GM21423 (cell line): ENCODE measurements around the gene IGFBP3.

Experiments used
- ATAC-seq: cut with Tn5 transposase; IDR thresholded peaks from one replicate; pipeline ENCODE4 v1.9.1; 2021; ENCODE audit warnings: mild to moderate bottlenecking, moderate library complexity; ENCODE audit not compliant: unreplicated experiment

The IGFBP3 gene

DNA sequence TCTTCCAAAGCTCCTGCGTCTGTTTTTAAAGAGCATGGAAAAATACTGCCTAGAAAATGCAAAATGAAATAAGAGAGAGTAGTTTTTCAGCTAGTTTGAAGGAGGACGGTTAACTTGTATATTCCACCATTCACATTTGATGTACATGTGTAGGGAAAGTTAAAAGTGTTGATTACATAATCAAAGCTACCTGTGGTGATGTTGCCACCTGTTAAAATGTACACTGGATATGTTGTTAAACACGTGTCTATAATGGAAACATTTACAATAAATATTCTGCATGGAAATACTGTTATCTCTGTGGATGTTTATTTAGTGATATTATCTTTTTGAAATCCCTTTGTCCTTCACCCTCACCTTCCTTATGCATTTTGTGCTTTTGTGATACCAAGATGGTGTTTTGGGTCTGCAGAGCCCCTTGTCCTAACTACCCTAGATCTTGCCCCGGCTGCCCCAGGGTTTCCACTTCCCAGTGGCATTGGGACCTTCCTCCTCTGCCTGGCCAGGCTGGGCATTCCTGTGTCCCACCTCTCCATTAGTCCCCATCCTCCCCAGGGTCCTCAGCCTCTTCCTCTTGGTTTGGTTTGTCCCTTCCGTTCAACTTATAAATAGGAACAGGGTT is 27.6 kb downstream of the IGFBP3 start:
- ATAC-seq = no peak

DNA sequence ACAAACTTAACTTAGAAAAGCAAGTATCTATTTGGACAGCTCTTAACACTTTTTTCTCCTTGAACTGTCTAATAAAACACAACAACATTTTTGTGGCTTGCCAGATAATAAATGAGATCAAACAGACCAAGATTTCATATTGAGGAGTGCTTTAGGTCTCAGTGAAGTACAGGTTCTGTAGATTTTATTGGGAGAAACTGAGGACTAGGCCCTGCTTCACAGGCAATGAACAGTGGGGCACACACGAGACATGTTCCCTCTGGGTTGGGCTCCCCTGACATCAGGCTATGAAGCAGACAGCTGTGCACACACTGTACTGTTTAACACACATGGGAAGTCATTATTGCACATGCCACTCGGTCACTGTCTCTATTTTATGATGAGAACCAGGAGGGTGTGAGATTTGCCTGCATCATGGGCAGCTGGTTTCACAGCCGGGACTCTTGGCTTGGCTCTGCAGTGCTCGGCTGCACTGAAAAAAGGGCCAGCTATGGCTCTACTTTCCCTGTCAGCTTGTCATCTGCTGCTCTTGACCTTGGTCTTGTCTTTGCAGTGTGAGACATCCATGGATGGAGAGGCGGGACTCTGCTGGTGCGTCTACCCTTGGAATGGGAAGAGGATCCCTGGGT is 28.6 kb downstream of the IGFBP3 start:
- ATAC-seq = no peak

DNA sequence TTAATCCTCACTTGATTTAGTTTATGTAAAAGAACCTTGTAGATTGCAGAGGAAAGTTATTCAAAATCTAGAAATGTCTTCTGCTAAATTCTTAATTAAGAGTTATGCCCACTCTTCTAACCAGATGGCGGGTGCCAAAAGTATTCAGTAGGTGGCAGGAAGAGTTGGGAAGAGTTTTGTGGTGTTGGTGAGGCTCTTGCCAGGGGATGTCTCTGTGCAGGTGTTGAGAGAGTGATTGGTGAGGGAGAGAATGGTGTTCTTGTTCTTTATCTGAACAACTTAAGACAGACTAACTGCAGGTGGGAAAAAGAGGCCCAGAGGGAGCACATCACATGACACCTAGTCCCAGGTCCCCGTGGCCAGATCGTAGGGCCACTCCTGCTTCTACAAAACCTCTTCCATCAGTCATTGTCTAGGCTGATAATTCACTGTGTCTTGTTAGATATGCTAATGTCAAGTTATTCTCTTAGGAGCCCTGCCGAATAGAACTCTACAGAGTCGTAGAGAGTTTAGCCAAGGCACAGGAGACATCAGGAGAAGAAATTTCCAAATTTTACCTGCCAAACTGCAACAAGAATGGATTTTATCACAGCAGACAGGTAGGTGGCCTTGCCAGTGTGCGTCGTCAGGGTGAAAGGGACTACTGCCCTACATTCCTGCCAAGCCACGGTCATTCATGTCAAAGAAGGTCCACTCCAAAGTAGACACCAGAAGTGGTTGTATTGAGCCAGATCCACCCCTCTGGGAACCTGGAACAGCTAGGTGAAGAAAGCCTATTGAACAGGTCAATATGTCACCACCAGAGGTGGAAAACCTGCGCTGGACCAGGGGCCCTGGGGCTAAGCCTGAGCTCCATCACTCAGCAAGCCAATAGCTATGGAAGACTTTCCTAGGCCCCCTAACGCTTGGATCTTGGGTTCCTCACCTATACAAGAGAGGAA is 29.3 kb downstream of the IGFBP3 start:
- no peak for ATAC-seq

DNA sequence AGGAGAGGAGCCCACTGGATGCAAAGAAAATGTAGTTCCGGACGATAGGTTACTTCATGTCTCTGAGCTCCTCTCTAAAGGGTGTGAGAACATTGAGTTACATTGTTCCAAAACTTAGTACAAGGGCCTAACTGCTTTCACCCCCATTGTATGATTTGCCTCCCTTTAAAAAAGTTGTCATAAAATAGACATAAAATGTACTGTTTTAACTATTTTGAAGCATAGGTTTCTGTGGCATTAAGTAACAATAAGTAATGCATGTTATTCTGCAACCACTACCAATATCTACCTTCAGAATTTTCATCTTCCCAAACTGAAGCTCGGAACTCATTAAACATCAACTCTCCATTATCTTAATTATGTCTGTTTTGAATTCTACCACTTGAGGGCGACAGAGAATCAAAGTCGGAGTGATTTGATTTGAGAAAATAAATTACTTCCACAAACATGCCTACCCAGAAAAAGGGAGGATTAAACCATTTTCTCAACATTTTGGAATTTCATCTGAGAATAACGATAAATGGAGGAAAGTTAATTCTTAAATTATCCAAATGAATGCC is 30.1 kb downstream of the IGFBP3 start:
- no peak for ATAC-seq

DNA sequence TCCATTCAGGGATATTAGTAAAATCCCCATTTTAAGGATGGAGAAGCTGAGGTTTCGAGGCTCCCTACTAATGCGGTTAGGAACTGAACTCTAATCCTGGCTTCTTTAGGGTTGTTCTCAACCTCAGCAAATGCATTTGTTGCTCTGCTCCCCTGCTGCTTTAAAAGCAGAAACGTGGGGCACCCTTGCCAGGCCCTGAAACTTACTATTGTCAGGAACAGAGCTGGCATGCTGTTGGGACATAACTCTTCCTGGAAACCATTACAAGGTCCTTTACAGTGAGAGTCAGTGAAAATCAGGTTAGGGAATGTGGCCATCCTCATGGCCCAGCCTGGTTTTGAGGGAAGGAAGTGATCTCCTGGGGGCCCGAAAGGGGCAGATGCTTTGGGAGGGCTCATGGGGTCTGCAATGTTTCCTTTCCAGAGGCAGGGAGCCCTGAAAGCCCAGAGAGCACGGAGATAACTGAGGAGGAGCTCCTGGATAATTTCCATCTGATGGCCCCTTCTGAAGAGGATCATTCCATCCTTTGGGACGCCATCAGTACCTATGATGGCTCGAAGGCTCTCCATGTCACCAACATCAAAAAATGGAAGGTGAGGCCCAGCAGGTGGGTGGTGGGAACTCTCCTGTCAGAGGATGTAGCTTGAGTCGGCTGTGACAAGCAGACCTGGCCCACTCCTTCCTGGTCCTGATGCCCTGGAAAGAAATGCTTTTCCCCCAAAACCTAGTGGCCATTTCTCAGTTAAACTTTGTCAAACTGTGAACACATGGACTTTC is 30.8 kb downstream of the IGFBP3 start:
- no peak for ATAC-seq

DNA sequence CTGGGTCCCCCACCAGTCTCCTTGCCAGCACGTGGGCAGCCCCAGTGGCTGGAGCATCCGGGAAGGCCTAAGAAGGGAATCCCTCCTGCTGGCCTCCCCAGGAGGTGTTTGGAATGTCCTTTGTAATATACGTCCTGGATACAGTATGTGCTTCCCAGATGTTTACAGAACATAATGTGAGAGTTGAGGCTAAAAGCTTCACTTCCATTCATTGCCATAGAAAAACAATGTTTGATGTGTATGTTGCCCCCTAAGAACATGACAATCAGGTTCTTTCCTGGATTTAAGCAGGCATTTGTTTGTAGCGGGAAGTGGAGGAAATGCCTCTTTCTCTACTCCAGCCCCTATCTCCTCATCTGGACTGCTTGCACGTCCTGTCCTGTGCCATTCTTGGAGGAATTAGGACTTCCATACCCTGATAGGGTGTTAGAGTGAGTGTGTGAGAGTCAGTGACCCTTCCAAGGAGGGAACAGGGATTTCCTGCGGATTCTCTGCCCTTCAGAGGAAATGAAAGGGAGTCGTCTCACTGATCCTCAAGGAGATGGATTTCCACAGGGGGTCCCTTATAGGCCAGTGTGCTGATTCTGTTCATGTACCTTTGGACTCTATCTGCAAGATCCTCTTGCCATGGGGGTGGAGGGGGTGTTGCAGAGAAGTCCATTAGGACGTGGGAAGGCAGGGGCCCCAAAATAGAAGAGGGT is 31.6 kb downstream of the IGFBP3 start:
- no peak for ATAC-seq

DNA sequence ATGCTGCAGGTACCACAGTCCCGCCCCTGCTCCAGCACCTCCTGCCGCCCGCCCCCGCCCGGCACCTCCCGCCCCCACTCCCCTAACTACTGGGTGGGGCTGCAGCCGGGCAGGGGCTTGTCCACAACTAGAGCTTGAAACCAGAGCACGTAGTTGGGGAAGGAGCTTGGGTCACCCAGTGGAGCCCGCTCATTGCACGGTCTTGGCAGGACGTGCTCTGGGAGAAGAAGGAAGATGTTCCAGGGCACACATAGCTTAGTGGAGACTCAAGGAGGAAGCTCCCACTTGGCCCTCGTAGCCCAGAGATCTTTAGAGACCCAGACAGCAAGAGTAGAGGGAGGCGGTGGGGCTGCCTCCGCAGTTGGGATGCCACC is 32.1 kb downstream of the IGFBP3 start:
- ATAC-seq = no peak

DNA sequence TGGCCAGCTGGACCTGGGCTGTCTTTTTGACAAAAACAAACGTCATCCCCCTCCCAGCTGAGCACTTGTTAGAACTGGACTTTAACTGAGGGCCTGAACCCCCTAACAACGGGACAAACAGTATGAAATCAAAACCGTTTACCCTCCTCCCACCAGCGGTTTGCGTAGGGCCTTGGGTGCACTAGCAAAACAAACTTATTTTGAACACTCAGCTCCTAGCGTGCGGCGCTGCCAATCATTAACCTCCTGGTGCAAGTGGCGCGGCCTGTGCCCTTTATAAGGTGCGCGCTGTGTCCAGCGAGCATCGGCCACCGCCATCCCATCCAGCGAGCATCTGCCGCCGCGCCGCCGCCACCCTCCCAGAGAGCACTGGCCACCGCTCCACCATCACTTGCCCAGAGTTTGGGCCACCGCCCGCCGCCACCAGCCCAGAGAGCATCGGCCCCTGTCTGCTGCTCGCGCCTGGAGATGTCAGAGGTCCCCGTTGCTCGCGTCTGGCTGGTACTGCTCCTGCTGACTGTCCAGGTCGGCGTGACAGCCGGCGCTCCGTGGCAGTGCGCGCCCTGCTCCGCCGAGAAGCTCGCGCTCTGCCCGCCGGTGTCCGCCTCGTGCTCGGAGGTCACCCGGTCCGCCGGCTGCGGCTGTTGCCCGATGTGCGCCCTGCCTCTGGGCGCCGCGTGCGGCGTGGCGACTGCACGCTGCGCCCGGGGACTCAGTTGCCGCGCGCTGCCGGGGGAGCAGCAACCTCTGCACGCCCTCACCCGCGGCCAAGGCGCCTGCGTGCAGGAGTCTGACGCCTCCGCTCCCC is 32.7 kb downstream of the IGFBP3 start, which contains the start of gene IGFBP1:
Gene IGFBP1 (plus strand): TSS at position 304 of the 808 bp plus-strand sequence. CDS start 165 bp downstream, at position 469.
- ATAC-seq = no peak

DNA sequence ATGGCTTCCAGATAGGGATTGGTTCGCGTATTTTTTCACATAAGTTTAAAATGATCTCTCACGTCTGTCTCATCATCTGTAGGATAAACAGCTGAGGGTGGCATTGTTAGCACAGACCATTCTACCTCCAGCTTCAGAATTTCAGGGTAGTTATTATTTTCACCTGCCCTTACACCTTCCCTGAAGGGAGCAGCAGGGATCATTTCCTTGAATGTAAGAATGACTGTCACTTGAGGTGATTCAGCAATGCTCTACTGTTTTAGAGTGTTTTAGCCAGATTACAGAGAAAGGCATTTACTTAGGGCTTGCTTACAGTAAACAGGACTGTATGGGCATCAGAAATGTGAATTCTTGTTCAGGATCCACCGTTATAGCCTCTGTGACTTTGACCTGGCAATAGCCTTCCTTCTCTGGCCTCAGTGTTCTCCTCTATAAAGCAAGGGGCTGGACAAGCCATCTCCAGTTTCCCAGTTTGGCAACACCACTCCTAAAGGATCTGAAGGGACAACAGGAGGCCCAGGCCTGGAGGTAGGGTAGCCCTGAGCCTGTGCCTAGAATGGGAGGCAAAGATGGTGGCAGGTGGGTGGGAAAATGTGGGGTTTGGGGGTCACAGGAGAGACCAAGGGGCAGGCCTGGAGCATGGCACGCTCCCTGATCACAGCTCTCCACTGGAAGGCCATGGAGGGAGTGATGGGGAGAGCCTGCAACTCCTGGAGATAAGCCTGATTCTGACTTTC is 34.0 kb downstream of the IGFBP3 start:
- ATAC-seq = no peak

DNA sequence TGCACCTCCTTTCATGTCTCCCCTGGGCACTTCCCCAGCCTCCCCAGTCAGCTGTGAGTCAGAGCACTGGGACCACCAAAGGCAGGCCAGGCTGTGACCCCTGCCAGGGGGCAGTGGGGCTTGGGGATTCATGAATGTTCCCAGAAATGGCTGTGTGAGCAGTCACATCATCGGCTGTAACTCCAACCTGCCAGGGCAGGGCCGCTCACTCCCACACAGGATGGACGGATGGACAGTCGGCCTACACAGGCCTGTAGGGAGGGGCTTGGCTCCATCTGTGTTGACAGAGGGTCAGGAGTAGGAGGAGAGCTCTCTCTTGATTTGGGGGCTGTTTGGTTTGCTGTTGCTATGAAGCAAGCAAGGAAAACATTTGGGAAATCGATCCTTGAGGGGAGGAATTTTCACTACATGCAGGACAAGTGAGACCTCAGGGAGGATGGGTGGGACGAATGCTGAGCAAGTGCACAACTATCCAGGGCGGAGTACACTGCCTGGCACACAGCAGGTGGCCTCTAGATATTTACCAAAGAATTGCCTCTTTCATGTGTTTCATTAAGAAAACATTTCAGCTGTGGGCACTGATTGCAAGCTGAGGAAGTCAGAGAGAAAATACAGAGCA is 35.7 kb downstream of the IGFBP3 start:
- ATAC-seq = no peak

DNA sequence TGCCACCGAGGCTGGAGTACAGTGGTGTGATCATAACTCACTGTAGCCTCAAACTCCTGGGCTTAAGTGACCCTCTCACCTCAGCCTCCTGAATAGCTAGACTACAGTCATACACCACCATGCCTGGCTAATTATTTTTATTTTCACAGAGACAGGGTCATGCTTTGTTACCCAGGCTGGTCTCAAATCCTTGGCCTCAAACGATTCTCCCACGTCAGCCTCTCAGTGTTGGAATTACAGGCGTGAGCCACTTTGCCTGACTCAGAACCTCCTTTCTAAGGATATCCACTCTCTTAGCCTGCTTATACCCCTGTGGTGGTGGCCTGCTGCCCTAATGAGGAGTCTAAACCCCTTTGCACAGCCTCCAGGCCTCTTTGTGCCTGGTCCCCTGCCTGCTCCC is 36.9 kb downstream of the IGFBP3 start:
- no peak for ATAC-seq

DNA sequence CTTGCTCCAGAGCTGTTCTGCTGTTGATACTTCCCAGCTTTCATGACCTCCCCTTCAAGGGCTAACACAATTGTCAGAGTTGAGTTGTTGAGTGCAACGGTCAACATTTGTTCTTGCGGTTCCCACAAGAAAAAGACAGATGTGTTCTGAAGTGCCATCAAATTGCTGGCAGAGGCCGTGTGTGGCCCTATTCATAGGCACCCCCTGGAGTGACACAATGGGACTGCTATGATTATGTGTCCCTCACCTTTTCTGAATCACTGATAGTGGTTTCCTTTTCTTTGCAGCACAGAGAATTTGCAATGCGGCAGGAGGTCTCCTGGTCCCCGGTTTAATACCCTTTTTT is 38.6 kb downstream of the IGFBP3 start:
- no peak for ATAC-seq

DNA sequence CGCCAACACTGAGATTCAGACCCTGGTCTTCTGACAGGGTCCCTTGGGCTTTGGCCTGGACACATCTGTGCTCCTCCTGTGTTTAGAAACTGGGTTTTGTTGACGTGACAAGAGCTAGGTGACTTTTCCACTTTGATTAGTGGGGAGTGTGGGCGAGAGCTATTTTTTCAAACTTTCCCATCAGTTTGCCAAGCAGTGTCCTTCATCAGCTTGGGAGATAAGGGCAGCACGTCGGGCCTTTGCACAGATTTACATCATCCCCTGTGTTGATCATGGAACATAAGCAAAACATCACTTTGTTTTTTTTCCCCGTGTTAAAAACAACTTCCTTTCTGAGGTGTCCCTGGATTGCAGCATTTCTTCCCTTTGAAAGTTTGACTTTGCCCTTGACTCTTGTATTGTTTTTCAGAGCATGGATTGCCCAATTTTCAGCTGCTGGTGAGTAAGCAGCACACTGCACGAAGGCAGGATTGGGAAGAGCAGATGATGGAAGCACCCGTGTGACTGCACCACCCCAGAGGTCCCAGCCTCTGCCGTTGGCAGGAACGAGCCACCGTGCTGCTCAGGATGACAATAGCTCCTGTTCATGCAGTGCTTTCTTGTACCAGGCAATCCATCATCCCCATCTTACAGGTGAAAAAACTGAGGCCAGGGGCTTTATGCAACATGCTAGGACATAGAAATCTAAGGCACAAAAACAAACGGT is 39.2 kb downstream of the IGFBP3 start:
- ATAC-seq = no peak

DNA sequence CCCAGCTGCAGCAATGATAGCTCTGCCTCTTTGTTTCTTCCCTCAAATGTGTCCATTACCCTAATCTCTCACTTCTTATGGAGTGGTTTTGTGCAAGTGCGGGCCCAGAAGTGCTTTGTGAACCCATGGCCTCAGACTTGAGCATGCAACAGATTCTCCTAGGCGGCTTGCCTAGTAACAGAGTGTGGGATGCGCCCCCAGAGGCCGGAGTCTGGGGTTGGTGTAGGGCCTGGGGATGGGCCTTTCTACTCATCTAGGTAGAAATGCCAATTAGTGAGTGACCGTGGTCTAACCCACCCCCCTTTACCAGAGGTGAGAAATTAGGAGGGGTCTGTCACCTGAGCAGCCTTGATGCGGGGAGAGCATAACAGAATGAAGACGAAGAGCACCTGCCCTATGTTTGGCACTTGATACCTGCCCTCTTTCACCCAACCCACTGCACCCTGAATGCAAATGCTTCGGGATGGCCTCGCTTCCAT is 39.8 kb downstream of the IGFBP3 start:
- no peak for ATAC-seq

DNA sequence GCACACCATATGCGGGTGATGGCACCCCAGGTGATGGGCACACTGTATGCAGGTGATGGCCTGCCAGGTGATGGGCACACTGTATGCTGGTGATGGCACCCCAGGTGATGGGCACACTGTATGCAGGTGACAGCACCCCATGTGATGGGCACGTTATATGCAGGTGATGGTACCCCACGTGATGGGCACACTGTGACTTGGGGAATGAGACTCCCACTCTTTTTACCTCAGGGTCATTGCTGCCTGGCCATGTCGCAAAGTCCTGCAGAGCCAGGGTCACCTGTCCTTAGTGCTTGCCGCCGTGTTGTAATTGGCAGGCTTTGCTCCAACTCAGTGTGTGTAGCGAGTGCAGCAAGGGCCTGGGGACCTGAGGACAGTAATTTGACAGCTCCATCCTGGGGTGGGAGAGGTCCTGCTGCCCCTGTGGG is 40.6 kb downstream of the IGFBP3 start:
- ATAC-seq = no peak

DNA sequence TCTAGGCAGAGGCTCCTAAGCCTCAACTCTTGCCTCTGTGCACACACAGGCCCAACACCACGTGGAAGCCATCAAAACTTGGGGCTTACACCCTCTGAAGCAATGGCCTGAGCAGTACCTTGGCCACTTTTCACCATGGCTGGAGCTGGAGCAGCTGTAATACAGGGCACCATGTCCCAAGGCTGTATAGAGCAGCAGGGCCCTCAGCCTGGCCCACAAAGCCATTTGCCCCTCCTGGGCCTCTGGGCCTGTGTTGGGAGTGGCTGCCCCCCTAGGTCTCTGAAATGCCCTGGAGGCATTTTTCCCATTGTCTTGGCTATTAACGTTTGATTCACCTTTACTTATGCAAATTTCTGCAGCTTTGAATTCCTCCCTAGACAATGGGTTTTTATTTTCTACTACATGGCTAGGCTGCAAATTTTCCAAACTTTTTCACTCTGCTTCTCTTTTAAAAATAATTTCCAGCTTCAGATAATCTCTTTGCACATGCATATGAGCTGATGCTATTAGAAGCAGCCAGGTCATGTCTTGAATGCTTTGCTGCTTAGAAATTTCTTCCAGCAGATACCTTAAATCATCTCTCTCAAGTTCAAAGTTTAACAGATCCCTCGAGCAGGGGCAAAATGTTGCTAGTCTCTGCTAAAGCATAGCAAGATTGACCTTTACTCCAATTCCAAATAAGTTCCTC is 42.5 kb downstream of the IGFBP3 start:
- ATAC-seq = no peak

DNA sequence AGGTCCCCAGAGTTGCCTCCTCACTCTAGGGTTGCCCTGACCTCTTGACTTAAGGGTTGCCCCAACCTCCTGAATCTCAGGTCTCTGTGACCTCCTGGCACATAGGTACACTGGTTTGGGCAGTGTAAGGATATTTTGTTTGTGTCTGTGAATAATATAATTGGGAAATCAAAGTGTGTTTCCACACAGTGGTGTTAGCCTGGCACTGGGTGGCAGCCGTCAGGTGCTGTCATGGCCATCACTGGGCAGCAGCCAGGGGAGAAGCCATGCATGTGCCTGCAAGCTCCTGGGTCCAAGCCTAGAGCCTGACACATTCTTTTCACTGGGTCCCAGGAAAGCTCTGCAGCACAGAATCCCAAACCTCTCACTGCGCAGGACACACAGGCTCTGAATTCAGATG is 44.6 kb downstream of the IGFBP3 start:
- no peak for ATAC-seq
